ENCODE results near the gene TCEA2. TPM values are rescaled to one million over a fixed set of nuclear protein-coding genes. Genes with fewer than 3 reads are reported as not detected.

TCEA2 gene
- total and polyA plus RNA-seq, 9 of the 15 experiments (the other 6 are each of a cell fraction or from before 2014, with no cell fraction given): 1.4 to 28.7 (median 5.4) TPM

DNA sequence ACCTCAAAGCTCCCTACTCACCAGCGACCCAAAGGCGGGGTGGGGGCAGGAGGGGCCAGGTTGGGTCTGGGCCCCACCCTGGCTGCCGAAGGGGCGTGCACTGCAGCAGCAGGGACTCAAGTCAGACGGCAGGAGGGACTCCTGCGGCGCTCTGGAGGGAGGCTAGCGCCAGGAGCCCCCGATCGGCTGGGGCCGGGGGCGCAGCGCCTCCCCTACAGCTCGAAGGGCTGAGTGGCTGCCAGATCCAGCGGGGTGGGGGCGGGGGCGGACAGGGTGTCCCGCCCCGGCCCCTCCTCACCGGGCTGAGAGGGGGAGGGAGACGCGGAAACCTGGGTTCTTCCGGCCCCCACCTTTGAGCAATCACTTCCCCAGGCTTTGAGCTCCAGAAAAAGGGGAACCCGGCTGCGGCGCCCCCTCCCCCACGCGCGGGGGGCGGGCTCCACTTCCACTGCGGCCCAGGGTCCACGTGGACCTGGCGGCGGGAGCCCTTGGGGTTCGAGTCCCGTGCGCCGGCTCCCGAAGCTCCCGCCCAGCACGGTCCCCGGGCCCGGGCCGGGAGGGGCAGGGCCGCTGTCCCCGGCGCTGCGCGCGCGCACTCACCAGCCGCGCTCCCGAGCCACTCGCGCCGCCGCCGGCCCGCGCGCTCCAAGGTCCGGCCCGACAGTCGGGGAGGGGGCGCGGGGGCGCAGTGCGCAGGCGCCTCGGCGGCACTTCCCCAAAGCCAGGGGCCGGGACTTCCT lies 16.4 kb downstream of the TCEA2 start, which contains the start of gene RGS19 (continued):
- TF ChIP-seq EGR1 (conservative IDR thresholded peaks at IDR 0.05): peak; percentile 77
- peak; percentile 33 for TF ChIP-seq GABPB1 (CRISPR knock-in tag; IDR thresholded peaks at IDR 0.05)
- TF ChIP-seq, protein P1, sequence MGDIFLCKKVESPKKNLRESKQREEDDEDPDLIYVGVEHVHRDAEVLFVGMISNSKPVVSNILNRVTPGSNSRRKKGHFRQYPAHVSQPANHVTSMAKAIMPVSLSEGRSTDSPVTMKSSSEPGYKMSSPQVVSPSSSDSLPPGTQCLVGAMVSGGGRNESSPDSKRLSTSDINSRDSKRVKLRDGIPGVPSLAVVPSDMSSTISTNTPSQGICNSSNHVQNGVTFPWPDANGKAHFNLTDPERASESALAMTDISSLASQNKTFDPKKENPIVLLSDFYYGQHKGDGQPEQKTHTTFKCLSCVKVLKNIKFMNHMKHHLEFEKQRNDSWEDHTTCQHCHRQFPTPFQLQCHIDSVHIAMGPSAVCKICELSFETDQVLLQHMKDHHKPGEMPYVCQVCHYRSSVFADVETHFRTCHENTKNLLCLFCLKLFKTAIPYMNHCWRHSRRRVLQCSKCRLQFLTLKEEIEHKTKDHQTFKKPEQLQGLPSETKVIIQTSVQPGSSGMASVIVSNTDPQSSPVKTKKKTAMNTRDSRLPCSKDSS (IDR thresholded peaks at IDR 0.05; ENCODE audit: low read depth, partially characterized antibody): no peak
- TF ChIP-seq, protein P2, sequence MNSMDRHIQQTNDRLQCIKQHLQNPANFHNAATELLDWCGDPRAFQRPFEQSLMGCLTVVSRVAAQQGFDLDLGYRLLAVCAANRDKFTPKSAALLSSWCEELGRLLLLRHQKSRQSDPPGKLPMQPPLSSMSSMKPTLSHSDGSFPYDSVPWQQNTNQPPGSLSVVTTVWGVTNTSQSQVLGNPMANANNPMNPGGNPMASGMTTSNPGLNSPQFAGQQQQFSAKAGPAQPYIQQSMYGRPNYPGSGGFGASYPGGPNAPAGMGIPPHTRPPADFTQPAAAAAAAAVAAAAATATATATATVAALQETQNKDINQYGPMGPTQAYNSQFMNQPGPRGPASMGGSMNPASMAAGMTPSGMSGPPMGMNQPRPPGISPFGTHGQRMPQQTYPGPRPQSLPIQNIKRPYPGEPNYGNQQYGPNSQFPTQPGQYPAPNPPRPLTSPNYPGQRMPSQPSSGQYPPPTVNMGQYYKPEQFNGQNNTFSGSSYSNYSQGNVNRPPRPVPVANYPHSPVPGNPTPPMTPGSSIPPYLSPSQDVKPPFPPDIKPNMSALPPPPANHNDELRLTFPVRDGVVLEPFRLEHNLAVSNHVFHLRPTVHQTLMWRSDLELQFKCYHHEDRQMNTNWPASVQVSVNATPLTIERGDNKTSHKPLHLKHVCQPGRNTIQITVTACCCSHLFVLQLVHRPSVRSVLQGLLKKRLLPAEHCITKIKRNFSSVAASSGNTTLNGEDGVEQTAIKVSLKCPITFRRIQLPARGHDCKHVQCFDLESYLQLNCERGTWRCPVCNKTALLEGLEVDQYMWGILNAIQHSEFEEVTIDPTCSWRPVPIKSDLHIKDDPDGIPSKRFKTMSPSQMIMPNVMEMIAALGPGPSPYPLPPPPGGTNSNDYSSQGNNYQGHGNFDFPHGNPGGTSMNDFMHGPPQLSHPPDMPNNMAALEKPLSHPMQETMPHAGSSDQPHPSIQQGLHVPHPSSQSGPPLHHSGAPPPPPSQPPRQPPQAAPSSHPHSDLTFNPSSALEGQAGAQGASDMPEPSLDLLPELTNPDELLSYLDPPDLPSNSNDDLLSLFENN (IDR thresholded peaks at IDR 0.05; ENCODE audit: low read depth in 2 of 2, low read length in 2 of 2): no peak
- TF ChIP-seq SREBF1 (IDR thresholded peaks at IDR 0.05; ENCODE audit: borderline replicate concordance, low read depth, low read length): no peak
- no peak for TF ChIP-seq ZNF217 (CRISPR knock-in tag; IDR thresholded peaks at IDR 0.05)
- peak in 1 of 2 experiments; percentile 53; a peak in 1 of 4 replicates for TF ChIP-seq RCOR1 (IDR thresholded peaks at IDR 0.05; ENCODE audit: borderline replicate concordance in 1 of 2, low read depth in 2 of 2, low read length in 2 of 2)
- TF ChIP-seq SIN3B (IDR thresholded peaks at IDR 0.05; ENCODE audit: low read depth): 0 out of 2 replicates have a peak, but pooled peaks have one; percentile 21
- TF ChIP-seq SMAD1 (IDR thresholded peaks at IDR 0.05; ENCODE audit: low read depth, low read length, partially characterized antibody): no peak
- TF ChIP-seq CEBPG (CRISPR knock-in tag; IDR thresholded peaks at IDR 0.05): no peak
- 0 out of 4 replicates have a peak, but pooled peaks of 1 of the 2 experiments have one; percentile 14 for TF ChIP-seq CEBPG (tag; conservative IDR thresholded peaks at IDR 0.05 in 1 of 2, IDR thresholded peaks at IDR 0.05 in 1 of 2)
- TF ChIP-seq SRSF9 (IDR thresholded peaks at IDR 0.05; ENCODE audit: borderline replicate concordance, low read depth, low read length): no peak
- no peak for TF ChIP-seq ARNT (IDR thresholded peaks at IDR 0.05)
- TF ChIP-seq, protein P3, sequence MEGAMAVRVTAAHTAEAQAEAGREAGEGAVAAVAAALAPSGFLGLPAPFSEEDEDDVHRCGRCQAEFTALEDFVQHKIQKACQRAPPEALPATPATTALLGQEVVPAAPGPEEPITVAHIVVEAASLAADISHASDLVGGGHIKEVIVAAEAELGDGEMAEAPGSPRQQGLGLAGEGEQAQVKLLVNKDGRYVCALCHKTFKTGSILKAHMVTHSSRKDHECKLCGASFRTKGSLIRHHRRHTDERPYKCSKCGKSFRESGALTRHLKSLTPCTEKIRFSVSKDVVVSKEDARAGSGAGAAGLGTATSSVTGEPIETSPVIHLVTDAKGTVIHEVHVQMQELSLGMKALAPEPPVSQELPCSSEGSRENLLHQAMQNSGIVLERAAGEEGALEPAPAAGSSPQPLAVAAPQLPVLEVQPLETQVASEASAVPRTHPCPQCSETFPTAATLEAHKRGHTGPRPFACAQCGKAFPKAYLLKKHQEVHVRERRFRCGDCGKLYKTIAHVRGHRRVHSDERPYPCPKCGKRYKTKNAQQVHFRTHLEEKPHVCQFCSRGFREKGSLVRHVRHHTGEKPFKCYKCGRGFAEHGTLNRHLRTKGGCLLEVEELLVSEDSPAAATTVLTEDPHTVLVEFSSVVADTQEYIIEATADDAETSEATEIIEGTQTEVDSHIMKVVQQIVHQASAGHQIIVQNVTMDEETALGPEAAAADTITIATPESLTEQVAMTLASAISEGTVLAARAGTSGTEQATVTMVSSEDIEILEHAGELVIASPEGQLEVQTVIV (CRISPR knock-in tag; IDR thresholded peaks at IDR 0.05; ENCODE audit: borderline replicate concordance): no peak
- no peak for TF ChIP-seq NFATC3 (IDR thresholded peaks at IDR 0.05)
- TF ChIP-seq JUNB (CRISPR knock-in tag; conservative IDR thresholded peaks at IDR 0.05): no peak
- TF ChIP-seq XRCC4 (IDR thresholded peaks at IDR 0.05; ENCODE audit: extremely low read depth, insufficient read depth, insufficient read length): no peak
- TF ChIP-seq MAFK (IDR thresholded peaks at IDR 0.05; ENCODE audit: low read length): no peak
- no peak for TF ChIP-seq RBM25 (IDR thresholded peaks at IDR 0.05; ENCODE audit: low read depth, low read length, severe bottlenecking)
- no peak for TF ChIP-seq ZSCAN32 (CRISPR knock-in tag; IDR thresholded peaks at IDR 0.05)
- no peak for TF ChIP-seq ZC3H11A (IDR thresholded peaks at IDR 0.05; ENCODE audit: low read depth, low read length)
- peak; percentile 64; the same call in 1 of the 2 replicates for TF ChIP-seq GATAD2B (IDR thresholded peaks at IDR 0.05; ENCODE audit: borderline replicate concordance)
